Activated B cell treated with CpG ODN at 0.5 μM for 24 hours (primary cell): Measurements from ENCODE around the gene CTIF. TPM values are rescaled to one million over a fixed set of nuclear protein-coding genes. Genes with fewer than 3 reads are reported as not detected.
A peak's percentile ranks its signal among the peaks of the same experiment; 100 is the strongest.

Source experiments
- ATAC-seq: fragments of 200-7000 bp; cut with Tn5 transposase; one replicate; pipeline ENCODE4 v1.10.0; 2021; ENCODE audit warnings: low read depth, mild to moderate bottlenecking, moderate library complexity
- CTCF ChIA-PET: fragments of 350-600 bp; sonication (Branson Sonifier 250); formaldehyde crosslinking; loops from one replicate; lab custom pipeline; 2021; ENCODE audit warnings: antibody characterized with exemption; lab: Charles Lee
- POLR2A ChIA-PET: fragments of 350-600 bp; sonication (Branson Sonifier 250); formaldehyde crosslinking; loops from one replicate; lab custom pipeline; 2021; ENCODE audit warnings: antibody characterized with exemption; lab: Charles Lee
- DNase-seq: peaks from one replicate; pipeline ENCODE4 v3.0.0; 2022
- H3K27ac Mint-ChIP-seq: one replicate; pipeline ENCODE4 v1.8.0; 2020; ENCODE audit warnings: mixed read lengths
- H3K27me3 Mint-ChIP-seq: one replicate; pipeline ENCODE4 v1.8.0; 2021; ENCODE audit warnings: mixed read lengths
- H3K36me3 Mint-ChIP-seq: one replicate; pipeline ENCODE4 v1.8.0; 2021; ENCODE audit warnings: low read depth, mixed read lengths
- H3K4me1 Mint-ChIP-seq: one replicate; pipeline ENCODE4 v1.8.0; 2021; ENCODE audit warnings: mixed read lengths
- H3K4me3 Mint-ChIP-seq: one replicate; pipeline ENCODE4 v1.8.0; 2020; ENCODE audit warnings: mild to moderate bottlenecking, mixed read lengths
- H3K9me3 Mint-ChIP-seq: one replicate; pipeline ENCODE4 v1.8.0; 2020; ENCODE audit warnings: mixed read lengths
- CTCF ChIP-seq: fragments of 200-600 bp; IDR thresholded peaks from one replicate; pipeline ENCODE4 v1.8.0; 2022; ENCODE audit warnings: antibody characterized with exemption, mild to moderate bottlenecking
- intact Hi-C: fragments of 100-400 bp; cut with micrococcal nuclease; formaldehyde crosslinking; loops from one replicate; pipeline ENCODE4 v1.15.1; 2024
- total RNA-seq: library from RNA; stranded (reverse); gene quantifications from 2 replicates; pipeline ENCODE4 v1.2.3, GENCODE V29; 2022

CTIF gene
- total RNA-seq, 1 donor from 2014 or later: 9.3 TPM

- H3K4me3 Mint-ChIP-seq: no peak overlapping the region
- ChIA-PET POLR2A (no interaction called here), CTCF (no interaction called here)
- H3K27ac Mint-ChIP-seq: peak overlapping the region; percentile 5
- DNase-seq (no peak), ATAC-seq (no peak)
- H3K36me3 Mint-ChIP-seq: no peaks in the 10 kb centered on the region
- intact Hi-C loops: no loop called here
- H3K4me1 Mint-ChIP-seq: peaks cover 21% of the 10 kb centered on the region
- TF ChIP-seq CTCF: no peak
- H3K9me3 Mint-ChIP-seq: no peaks in the 10 kb centered on the region
- no peaks in the 10 kb centered on the region for H3K27me3 Mint-ChIP-seq
These were observed 80.2 kb downstream of the CTIF start for GRCh38 chr18:48619016-48619415.

- intact Hi-C loops: no loop called here
- TF ChIP-seq CTCF: no peak
- DNase-seq (no peak), ATAC-seq (no peak)
- H3K27ac Mint-ChIP-seq: no peak overlapping the region
- CTCF ChIA-PET: no interaction called here
- H3K27me3 Mint-ChIP-seq: no peaks in the 10 kb centered on the region
- no peak overlapping the region for H3K4me3 Mint-ChIP-seq
- no peaks in the 10 kb centered on the region for H3K36me3 Mint-ChIP-seq
- POLR2A ChIA-PET: no interaction called here
- peaks cover 21% of the 10 kb centered on the region for H3K4me1 Mint-ChIP-seq
- no peaks in the 10 kb centered on the region for H3K9me3 Mint-ChIP-seq
These were observed 80.7 kb downstream of the CTIF start for GRCh38 chr18:48619501-48619900.

GRCh38 chr18:48620071-48620470, 81.2 kb downstream of the CTIF start:
- no peak for DNase-seq
- intact Hi-C loops: no loop called here
- peaks cover 21% of the 10 kb centered on the region for H3K4me1 Mint-ChIP-seq
- H3K36me3 Mint-ChIP-seq: no peaks in the 10 kb centered on the region
- TF ChIP-seq CTCF: no peak
- ChIA-PET CTCF (no interaction called here), POLR2A (no interaction called here)
- no peak overlapping the region for H3K4me3 Mint-ChIP-seq
- H3K27me3 Mint-ChIP-seq: no peaks in the 10 kb centered on the region
- no peak overlapping the region for H3K27ac Mint-ChIP-seq
- no peaks in the 10 kb centered on the region for H3K9me3 Mint-ChIP-seq
- ATAC-seq: no peak

GRCh38 chr18:48621240-48621639, 82.4 kb downstream of the CTIF start:
- intact Hi-C loops: no loop called here
- CTCF ChIA-PET: interaction anchor here (0.7 kb wide), 1 partner anchor 176 kb away, joined by 3 read pairs; no protein-coding TSS in a partner anchor
- H3K4me3 Mint-ChIP-seq: no peak overlapping the region
- H3K36me3 Mint-ChIP-seq: no peaks in the 10 kb centered on the region
- H3K9me3 Mint-ChIP-seq: no peaks in the 10 kb centered on the region
- no peak for DNase-seq
- POLR2A ChIA-PET: no interaction called here
- no peak overlapping the region for H3K27ac Mint-ChIP-seq
- H3K27me3 Mint-ChIP-seq: no peaks in the 10 kb centered on the region
- TF ChIP-seq CTCF: no peak
- ATAC-seq: no peak
- H3K4me1 Mint-ChIP-seq: peaks cover 21% of the 10 kb centered on the region

GRCh38 chr18:48621815-48622555, 83.2 kb downstream of the CTIF start:
- no peak for TF ChIP-seq CTCF
- Mint-ChIP-seq H3K4me1 (peaks cover 21% of the 10 kb centered on the region), H3K9me3 (no peaks in the 10 kb centered on the region), H3K27ac (no peak overlapping the region), H3K36me3 (no peaks in the 10 kb centered on the region), H3K27me3 (no peaks in the 10 kb centered on the region), H3K4me3 (no peak overlapping the region)
- DNase-seq (no peak), ATAC-seq (peak; percentile 40)
- CTCF ChIA-PET: interaction anchor here (0.8 kb wide), 1 partner anchor 46 kb away, joined by 4 read pairs; no protein-coding TSS in a partner anchor
- POLR2A ChIA-PET: no interaction called here
- intact Hi-C loops: no loop called here
